COLO668 (cell line): ENCODE results near the gene CACNA1F.
A peak's percentile ranks its signal among the peaks of the same experiment; 100 is the strongest.

Source experiments
- DNase-seq: peaks from one replicate; lab custom pipeline; 2025; ENCODE audit not compliant: unreplicated experiment; lab: John Stamatoyannopoulos, UW

Gene CACNA1F

DNA sequence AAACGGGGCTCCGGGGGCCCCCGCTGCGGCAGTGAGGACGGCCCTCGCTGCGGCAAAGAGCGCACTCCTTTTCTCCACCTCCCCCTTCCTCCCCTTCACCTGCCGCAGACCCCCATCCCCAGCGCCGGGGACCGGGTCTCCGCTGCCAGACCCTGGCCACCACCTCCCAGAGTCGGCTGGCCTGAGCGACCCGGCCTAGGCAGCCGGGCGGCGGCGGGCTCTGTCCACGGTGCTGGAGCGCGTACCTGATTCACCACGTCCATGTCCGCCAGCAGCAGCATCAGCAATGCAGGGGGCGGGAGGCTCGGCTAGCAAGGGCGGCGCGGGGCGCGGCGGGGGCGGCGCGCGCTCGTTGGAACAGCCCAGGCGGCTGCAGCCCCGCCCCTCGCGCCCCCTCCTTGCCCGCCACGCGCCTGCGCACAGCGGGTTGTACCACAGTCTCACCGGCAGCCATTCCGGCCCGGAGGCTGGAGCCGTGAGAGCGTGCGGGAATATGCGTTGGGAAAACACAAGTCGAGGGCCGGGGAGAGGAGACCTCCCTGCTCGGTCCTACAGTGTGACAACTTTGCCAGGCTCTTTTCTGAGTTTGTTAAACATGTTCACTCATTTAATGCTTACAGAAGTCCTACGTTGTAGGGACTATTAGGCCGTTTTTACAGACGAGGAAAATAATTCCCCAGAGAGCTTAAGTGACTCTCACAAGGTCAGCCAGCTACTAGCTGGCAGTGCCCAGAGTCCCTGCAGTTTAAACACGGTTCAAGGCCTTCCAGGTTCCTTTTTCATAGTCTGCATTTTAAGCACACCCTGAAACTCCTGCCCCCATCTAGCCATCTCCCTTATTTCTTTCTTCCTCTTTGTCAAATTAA is 33.0 kb downstream of the CACNA1F start, which contains the start of gene SYP:
Gene SYP (minus strand): TSS at position 288 of the 866 bp plus-strand sequence. CDS start 7 bp downstream, at position 281.
- peak; percentile 91 for DNase-seq

DNA sequence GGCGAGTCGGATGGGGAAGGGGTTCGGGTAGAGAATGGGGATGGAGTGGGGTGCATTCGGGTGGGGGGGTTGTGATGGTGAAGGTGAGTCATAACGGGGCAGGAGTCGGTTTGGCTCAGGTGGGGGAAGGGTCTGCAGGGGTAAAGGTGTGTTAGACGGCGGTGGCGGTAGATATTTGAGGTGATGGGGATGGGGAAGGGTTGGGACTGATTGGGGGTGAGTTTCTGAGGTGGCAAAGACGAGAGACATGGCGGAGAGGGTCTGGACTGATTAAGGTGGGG is 33.9 kb downstream of the CACNA1F start:
- no peak for DNase-seq

- DNase-seq: no peak
These were observed 34.4 kb downstream of the CACNA1F start for GRCh38 chrX:49198540-49199314.

DNA sequence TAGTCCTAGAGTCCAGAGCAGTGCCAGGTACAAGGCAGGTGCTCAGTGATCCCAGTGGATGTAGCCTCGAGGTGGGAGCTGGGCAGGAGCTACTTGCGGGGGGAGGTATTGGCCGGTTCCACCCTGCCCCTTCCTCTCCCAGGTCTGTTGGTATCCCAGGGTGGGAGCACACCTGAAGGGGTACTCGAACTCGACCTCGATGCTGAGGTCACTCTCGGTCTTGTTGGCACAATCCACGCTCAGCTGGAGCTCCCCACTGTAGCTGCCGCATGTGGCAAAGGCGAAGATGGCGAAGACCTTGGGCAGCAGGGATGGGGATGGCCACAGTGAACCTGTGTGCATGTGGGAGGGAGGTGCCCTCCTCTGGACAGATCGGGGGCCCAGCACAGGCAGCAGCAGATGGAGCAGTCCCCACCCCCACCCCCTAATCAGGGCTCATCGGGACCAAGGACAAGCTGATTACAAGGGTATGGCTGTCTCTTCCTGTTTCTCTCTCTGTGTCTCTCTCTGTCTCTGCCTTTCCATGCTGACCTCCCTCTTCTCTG is 35.5 kb downstream of the CACNA1F start:
- no peak for DNase-seq

GRCh38 chrX:49193542-49193964 is 39.6 kb downstream of the CACNA1F start:
- DNase-seq: no peak

- DNase-seq: peak; percentile 16
These were observed 40.3 kb downstream of the CACNA1F start for GRCh38 chrX:49192722-49193328.

- no peak for DNase-seq
These were observed 41.5 kb downstream of the CACNA1F start for GRCh38 chrX:49191574-49192011.

DNA sequence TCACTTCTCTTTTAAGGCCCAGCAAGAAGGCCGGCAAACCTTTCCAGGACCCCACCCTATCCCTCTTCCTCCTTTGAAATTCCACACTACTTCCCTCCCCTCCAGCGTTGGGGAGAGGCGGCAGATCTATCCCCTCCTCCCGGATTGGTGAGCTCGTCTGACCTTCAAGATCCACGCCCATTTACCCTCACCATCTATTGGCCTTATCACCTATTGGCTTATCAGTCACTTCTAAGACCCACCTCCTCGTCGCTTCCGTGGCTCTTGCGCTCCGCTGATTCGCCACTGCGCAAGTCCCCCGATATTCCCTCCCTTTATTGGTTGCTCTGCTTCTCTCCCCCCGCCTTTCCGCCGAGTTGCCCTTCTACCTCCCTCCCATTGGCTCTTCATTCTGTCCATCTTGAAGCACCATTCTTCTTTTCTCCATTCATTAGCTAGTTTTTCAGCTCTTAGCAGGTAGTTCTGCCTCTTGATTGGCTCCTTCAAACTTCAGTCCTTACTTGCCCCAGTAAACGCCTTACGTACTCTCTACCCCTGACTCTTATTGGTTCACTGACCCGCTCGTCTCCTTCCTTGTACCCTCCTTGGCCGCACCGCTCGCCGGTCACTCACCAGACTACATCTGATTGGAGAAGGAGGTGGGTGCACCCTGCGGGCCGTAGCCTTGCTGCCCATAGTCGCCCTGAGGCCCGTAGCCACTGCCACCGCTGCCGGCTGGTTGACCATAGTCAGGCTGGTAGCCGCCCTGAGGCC is 42.1 kb downstream of the CACNA1F start:
- DNase-seq: peak; percentile 91

DNA sequence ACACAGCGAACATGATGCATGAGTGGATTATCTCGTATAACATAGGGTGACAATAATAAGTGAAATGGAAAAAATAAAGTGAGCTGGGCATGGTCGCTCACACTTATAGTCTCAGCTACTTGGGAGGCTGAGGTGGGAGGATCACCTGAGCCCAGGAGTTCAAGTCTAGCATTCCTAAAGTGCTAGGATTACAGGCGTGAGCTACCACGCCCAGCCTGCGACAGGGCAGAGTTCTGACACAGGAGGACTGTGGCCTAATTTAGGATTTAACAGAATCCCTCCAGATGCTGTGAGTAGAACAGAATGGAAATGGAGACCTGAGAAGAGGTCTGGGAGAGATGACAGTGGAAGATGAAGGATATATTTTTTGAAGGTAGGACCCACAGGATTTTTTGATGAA is 43.5 kb downstream of the CACNA1F start:
- DNase-seq: no peak

DNA sequence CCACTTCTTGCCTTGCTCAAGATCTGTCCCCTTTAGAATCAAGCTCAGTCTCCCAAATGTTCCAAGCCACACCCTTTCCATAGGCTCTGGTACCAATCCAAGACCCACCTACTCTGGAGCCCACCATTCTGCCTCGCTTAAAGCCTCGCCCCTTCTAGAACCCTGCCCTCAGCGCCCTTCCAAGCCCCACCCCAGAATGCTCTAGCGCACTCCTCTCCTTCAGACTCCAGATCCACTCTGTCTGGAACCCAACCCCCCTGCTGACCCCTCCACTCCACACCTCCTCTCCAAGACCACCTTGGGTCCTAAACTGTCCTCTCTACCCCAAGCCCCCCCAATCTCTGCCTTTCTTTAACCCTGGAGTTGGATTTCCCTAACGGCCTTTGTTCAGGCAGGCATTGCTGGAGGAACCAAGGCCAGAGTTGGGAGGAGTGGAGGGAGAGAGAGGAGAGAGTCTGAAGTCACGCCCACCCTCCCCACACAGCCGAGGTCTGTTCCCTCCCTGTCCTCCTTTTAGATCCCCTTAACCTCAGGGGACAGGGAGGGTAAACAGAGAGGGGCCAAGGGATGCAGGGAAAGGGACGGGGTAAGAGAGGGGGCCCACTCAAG is 44.6 kb downstream of the CACNA1F start:
- DNase-seq: no peak

- DNase-seq: no peak
These were observed 45.6 kb downstream of the CACNA1F start for GRCh38 chrX:49187526-49187925.

GRCh38 chrX:49187028-49187394 is 46.1 kb downstream of the CACNA1F start:
- DNase-seq: peak; percentile 28

GRCh38 chrX:49186125-49187027 is 46.8 kb downstream of the CACNA1F start, which contains the start of gene PRICKLE3:
TSS of gene PRICKLE3 (minus strand) at chrX:49186373. CDS start at chrX:49186297, 76 bp downstream.
- DNase-seq: peak; percentile 91

DNA sequence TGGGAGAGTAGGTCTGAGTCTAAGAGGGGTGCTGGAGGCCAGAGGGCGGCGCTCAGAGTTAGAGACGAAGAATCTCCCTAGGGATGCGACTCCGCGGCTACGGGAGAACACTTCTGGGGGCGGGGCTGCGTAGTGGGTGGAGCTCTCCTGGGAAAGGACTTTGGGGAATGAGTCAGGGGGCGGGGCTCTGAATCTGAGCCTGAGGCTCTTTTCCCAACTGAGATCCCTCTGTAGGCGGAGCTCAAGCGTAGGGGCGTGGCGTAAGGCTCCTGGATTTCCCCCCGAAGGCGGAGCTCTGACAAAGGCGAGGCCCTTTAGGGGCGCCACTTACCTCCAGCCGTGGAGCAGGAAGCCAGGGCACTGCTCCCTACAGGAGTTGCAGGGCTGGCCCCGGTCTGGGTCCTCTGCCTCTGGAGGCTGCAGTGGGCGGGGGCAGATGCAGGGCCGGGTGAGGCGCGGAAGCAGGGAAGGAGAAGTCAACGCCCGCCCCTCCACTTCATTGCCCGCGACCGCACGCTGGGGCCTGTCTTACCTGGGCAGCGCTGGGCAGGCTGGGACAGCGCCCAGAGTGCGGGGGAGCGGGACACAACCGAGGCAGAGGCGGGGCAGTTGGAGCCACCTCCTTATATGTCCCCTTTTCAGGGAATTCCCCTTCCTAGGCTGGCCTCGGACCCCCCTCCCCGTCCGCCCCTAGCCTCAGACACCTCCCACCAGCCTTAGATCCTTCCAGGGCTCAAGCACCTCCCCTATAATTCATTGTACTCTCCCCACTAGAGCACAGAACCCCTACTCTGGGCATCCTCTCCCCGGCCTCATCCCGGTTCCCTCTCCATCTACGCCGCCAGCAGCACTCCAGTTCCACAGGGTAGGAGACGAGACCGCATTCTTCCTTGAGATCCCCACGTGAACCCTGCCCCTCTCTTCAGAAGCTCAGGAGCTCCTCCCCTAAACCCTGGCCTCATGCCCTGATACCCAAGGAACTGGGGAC is 48.6 kb downstream of the CACNA1F start:
- DNase-seq: peak; percentile 94

DNA sequence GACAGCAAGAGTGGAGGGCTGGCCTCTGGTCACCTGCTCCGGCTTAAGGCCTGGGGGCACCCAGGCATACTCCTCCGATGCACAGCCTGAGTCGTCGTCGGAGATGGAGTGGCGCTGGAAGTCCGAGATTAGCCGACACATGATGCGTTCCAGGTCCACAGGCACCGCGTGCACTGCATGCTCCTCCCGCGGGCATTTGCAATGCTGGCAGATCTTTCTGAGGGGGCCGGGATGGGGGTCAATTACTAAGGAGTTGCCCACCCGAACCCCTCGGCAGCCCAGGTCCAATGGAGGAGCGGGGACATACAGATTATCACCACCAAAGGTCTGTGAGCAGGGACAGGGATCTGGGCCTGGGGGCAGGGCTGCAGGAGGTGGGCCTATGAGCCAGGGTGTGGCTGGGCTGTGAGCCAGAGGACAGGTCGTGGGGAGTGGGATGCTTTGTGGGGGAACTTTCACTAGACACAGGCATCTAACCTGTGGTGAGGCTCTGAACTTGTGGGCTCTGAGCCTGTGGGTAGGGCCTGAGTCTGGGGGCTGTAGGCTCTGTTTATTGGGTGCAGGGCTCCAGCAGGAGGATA is 49.3 kb downstream of the CACNA1F start:
- no peak for DNase-seq

- no peak for DNase-seq
These were observed 53.8 kb downstream of the CACNA1F start for GRCh38 chrX:49179358-49179757.

DNA sequence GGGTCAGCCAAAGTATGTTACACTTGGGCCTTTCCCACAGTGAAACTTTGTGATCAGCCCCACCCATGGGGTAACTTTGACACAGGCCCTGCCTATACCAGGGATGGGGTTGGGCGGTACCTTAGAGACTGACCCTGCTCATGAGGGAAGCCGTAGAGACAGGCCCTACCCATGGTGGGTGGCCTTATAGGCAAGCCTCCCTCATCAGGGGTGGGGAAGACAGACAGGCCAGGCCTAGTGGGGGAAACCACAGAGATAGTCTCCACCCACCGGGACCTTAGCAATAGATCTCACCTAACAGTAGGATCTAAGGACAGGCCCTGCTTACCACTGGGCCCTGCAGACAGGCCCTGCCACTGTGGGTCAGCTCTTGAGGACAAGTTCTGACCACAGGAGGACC is 54.6 kb downstream of the CACNA1F start:
- no peak for DNase-seq
